Measurements from ENCODE around the gene APOBEC3H.

- TF ChIP-seq CTCF (IDR thresholded peaks at IDR 0.05) (no peak), POLR2A (IDR thresholded peaks at IDR 0.05) (no peak)
These were observed 26.9 kb upstream of the APOBEC3H start for GRCh38 chr22:39070186-39070585.
